B cell (primary cell): ENCODE measurements around the gene CDC25C.

Experiments used
- EZH2 ChIP-seq: IDR thresholded peaks from 2 replicates; pipeline ENCODE4 v1.6.1; 2012; ENCODE audit warnings: borderline replicate concordance, low read depth, mild to moderate bottlenecking, moderate library complexity, low read length; ENCODE audit not compliant: insufficient read depth, poor library complexity, severe bottlenecking
- TF ChIP-seq, protein P1 (sequence below): fragments of 200-600 bp; IDR thresholded peaks from one replicate; pipeline ENCODE4 v1.8.0; 2022; ENCODE audit warnings: antibody characterized with exemption, mild to moderate bottlenecking

DNA sequence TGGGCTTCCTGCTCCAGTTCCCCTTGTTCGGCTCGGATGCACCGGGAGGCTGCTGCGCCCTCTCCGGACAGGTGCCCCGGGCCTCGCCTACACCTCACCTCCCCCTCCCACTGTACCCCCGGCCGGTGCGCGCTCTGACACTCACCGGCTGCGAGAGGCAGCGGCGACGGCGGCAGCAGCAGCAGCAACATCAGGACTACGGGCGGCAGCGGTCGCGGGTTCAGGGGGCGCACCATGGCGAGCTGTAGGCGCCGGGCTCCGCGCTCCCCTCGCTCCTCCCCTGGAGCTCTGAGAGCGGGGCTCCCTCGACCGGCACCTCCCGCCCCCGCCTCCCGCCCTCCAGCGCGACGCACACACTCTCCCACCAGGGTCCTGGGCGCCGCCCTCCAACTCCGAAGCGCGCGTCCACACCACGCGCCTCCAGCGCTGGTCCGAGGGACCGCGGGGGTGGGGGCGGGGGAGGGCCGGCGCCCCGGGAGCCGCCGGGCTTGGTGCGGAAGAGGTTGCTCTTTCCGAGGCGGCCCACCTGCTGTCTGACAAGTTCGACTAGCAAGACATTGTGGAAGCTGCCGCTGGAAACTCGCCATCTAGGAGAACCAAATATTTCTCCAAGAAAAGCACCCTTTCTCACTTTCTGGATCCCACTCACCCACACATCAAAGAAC, 57.3 kb downstream of the CDC25C start, which contains the start of gene GFRA3:
- TF ChIP-seq, protein P1, sequence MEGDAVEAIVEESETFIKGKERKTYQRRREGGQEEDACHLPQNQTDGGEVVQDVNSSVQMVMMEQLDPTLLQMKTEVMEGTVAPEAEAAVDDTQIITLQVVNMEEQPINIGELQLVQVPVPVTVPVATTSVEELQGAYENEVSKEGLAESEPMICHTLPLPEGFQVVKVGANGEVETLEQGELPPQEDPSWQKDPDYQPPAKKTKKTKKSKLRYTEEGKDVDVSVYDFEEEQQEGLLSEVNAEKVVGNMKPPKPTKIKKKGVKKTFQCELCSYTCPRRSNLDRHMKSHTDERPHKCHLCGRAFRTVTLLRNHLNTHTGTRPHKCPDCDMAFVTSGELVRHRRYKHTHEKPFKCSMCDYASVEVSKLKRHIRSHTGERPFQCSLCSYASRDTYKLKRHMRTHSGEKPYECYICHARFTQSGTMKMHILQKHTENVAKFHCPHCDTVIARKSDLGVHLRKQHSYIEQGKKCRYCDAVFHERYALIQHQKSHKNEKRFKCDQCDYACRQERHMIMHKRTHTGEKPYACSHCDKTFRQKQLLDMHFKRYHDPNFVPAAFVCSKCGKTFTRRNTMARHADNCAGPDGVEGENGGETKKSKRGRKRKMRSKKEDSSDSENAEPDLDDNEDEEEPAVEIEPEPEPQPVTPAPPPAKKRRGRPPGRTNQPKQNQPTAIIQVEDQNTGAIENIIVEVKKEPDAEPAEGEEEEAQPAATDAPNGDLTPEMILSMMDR, result no peak
- TF ChIP-seq EZH2, result no peak
